ENCODE measurements around the gene RBCK1.

RBCK1 gene

DNA sequence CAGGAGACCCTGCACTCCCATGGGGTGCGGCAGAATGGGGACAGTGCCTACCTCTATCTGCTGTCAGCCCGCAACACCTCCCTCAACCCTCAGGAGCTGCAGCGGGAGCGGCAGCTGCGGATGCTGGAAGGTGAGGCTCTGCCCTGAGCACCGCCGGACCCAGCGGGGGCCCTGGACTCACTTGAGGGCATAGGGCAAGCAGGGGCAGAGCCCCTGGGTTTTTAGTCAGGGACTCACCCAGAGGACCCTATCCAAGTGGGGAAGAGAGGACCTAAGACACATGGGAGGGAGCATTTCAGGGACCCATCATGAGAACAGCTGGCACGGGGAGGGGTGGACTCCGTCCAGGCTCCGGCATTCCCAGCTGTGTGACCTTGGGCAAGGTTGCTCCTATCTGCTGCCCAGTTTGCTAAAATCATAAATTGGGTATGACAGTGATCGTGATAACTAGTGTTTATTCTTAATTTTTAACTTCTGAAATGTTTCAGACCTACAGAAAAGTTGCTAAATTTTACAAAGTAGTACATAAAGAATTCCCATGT lies 9.8 kb downstream of the RBCK1 start:
- DNase-seq (ENCODE audit: insufficient read length, low spot score) = no peak
- TF ChIP-seq, protein P1, sequence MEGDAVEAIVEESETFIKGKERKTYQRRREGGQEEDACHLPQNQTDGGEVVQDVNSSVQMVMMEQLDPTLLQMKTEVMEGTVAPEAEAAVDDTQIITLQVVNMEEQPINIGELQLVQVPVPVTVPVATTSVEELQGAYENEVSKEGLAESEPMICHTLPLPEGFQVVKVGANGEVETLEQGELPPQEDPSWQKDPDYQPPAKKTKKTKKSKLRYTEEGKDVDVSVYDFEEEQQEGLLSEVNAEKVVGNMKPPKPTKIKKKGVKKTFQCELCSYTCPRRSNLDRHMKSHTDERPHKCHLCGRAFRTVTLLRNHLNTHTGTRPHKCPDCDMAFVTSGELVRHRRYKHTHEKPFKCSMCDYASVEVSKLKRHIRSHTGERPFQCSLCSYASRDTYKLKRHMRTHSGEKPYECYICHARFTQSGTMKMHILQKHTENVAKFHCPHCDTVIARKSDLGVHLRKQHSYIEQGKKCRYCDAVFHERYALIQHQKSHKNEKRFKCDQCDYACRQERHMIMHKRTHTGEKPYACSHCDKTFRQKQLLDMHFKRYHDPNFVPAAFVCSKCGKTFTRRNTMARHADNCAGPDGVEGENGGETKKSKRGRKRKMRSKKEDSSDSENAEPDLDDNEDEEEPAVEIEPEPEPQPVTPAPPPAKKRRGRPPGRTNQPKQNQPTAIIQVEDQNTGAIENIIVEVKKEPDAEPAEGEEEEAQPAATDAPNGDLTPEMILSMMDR (IDR thresholded peaks at IDR 0.05; ENCODE audit: insufficient read depth, missing control alignments) = no peak
- FAIRE-seq = no peak

DNA sequence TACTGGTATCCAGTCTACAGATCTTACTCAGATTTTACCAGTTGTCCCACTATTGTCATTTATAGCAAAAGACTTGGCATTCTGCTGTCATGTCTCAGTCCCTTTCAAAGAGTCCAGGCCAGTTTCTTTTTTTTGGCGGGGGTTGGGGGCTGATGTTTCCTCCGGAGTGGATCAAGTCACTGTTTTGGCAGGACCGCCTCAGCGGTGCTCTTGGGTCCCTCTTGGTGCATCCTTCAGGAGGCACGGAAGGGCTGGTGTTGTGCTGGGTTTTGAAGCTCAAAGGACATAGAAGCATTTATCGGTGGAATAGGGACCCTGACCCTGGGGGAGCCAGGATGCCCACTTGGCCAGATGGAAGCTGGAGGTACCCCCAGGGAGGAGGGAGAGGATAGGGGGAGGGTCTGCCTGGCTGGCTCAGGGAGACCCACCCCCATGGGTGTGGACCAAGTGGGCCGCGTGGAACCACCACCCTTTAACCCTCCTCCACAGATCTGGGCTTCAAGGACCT lies 10.8 kb downstream of the RBCK1 start:
- FAIRE-seq = no peak
- TF ChIP-seq, protein P1 (IDR thresholded peaks at IDR 0.05; ENCODE audit: insufficient read depth, missing control alignments) = no peak
- no peak for DNase-seq (ENCODE audit: insufficient read length, low spot score)

DNA sequence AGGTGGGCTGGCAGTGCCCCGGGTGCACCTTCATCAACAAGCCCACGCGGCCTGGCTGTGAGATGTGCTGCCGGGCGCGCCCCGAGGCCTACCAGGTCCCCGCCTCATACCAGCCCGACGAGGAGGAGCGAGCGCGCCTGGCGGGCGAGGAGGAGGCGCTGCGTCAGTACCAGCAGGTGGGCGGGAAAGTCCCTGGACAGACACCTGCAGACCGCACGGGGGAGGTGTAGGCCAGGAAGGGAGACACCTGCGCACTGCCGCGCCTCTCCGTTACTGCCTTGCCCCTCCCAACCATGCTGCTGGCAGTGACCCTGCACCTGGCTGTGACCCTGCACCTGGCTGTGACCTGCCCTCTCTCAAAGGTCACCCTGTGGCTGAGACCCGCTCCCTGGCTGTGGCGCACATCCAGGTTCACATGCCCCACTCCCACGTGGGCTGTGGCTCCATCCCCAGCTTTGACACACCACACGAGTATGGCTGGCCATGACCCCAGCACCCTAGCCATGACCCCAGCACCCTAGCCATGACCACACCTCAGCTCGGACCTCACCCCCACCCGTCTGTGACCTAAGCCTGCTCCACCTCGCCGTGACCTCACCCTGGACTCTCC lies 11.6 kb downstream of the RBCK1 start:
- TF ChIP-seq, protein P1 (IDR thresholded peaks at IDR 0.05; ENCODE audit: insufficient read depth, missing control alignments) = no peak
- DNase-seq (ENCODE audit: insufficient read length, low spot score) = no peak
- no peak for FAIRE-seq

DNA sequence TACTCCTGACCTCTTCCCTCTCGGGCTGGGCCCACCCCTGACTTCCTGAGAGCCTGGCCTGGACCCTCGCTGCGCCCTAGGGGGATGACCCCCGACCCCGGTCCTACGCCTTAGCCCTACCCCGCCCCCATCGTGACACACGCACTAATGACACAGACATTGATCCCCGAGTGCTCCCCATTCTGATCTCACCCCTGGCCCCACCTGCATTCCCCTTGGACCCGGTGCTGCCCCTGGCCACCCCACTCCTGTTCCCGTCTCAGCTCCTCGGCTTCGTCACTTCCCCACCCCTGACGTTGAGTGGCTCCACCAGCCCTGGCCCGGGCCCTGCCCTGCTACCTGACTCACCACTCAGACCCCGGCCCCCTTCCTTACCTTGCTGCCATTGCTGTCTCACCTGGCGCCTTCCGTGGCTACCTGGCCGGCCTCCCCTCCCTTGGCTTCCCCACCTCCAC lies 12.1 kb downstream of the RBCK1 start:
- FAIRE-seq (no peak), DNase-seq (ENCODE audit: insufficient read length, low spot score) (no peak)
- TF ChIP-seq, protein P1 (IDR thresholded peaks at IDR 0.05; ENCODE audit: insufficient read depth, missing control alignments) = no peak

DNA sequence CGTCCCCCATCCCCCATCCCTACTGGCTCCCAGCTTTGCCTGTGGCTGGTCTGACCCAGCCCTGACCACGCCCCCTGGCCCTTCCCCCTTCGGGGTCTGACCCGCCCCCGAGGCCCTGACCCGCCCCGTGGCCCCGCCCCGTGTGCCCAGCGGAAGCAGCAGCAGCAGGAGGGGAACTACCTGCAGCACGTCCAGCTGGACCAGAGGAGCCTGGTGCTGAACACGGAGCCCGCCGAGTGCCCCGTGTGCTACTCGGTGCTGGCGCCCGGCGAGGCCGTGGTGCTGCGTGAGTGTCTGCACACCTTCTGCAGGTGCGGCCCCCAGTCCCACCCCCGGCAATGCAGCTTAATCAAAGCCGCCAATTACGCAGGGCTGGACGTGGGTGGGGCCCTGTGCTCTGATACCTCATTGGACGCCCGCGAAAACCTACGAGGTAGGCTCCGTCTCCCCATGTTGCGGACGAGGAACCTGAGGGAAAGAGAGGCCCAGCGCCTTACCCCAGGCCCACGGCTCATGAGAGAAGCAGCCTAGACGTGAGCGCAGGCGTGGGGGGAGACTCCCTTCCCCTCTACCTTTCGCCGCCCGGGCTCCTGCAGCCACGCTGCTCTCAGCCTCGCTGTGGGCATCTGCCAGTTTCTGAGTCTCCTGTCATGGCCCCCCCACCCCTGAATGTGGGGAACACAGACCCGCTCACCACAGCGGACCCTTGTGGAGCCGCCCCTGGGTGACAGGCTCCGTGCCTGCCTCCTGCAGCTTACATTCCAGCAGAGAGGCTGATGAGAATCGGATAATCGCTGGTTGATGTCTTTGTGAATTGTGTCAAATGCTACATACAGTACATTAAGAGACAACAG lies 12.8 kb downstream of the RBCK1 start:
- TF ChIP-seq, protein P1 (IDR thresholded peaks at IDR 0.05; ENCODE audit: insufficient read depth, missing control alignments) = no peak
- DNase-seq (ENCODE audit: insufficient read length, low spot score) (no peak), FAIRE-seq (no peak)

DNA sequence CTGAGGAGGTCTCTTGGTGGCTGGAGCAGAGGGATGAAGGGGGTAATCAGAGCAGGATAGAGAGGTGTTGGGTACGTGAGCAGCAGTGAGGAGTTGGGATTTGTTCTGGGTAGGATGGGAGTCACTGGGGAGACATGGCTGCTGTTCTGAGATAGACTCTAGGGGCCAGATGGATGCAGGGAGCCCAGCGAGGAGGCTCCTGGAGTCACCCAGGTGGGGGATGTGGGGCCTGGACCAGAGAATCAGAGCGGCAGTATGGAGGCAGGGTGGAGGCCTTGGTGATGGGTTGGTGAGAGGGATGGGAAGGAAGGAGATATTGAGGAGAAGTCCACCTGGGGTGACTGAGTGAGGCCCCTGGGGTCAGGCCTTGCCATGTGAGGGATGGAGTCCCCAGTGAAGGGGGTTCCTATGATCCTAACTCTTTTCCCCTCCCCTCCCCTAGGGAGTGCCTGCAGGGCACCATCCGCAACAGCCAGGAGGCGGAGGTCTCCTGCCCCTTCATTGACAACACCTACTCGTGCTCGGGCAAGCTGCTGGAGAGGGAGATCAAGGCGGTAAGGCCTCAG lies 13.7 kb downstream of the RBCK1 start:
- no peak for FAIRE-seq
- TF ChIP-seq, protein P1 (IDR thresholded peaks at IDR 0.05; ENCODE audit: insufficient read depth, missing control alignments) = no peak
- no peak for DNase-seq (ENCODE audit: insufficient read length, low spot score)
